T-helper 9 cell (primary cell): ENCODE results near the gene TCF7L2.

Source experiments
- DNase-seq: peaks from one replicate; pipeline ENCODE4 v3.0.0-alpha.2; 2020

TCF7L2 gene

GRCh38 chr10:112967200-112967599 lies 17.2 kb downstream of the TCF7L2 start:
- DNase-seq, result no peak

GRCh38 chr10:112969131-112969530 lies 19.1 kb downstream of the TCF7L2 start:
- DNase-seq, result no peak

- DNase-seq, result no peak
These were observed 19.5 kb downstream of the TCF7L2 start for GRCh38 chr10:112969542-112969941.

GRCh38 chr10:112970021-112970420 lies 20.0 kb downstream of the TCF7L2 start:
- DNase-seq, result no peak

GRCh38 chr10:112972606-112973005 lies 22.6 kb downstream of the TCF7L2 start:
- no peak for DNase-seq

- no peak for DNase-seq
These were observed 23.0 kb downstream of the TCF7L2 start for GRCh38 chr10:112973046-112973445.

GRCh38 chr10:112973805-112974204 lies 23.8 kb downstream of the TCF7L2 start:
- no peak for DNase-seq

GRCh38 chr10:112977426-112977898 lies 27.4 kb downstream of the TCF7L2 start:
- no peak for DNase-seq

- DNase-seq, result no peak
These were observed 29.9 kb downstream of the TCF7L2 start for GRCh38 chr10:112979927-112980326.

- no peak for DNase-seq
These were observed 30.9 kb downstream of the TCF7L2 start for GRCh38 chr10:112980937-112981336.

GRCh38 chr10:112981553-112981952 lies 31.5 kb downstream of the TCF7L2 start:
- DNase-seq, result no peak

- DNase-seq, result no peak
These were observed 33.5 kb downstream of the TCF7L2 start for GRCh38 chr10:112983444-112984056.

GRCh38 chr10:112984756-112985155 lies 34.7 kb downstream of the TCF7L2 start:
- no peak for DNase-seq

- no peak for DNase-seq
These were observed 35.9 kb downstream of the TCF7L2 start for GRCh38 chr10:112985690-112986543.

- DNase-seq, result no peak
These were observed 36.6 kb downstream of the TCF7L2 start for GRCh38 chr10:112986544-112987190.

- DNase-seq, result no peak
These were observed 38.9 kb downstream of the TCF7L2 start for GRCh38 chr10:112988839-112989406.

GRCh38 chr10:112989826-112990225 lies 39.8 kb downstream of the TCF7L2 start:
- DNase-seq, result no peak

GRCh38 chr10:112990271-112990670 lies 40.2 kb downstream of the TCF7L2 start:
- DNase-seq, result no peak

GRCh38 chr10:112991888-112992491 lies 41.9 kb downstream of the TCF7L2 start:
- DNase-seq, result no peak

- no peak for DNase-seq
These were observed 46.4 kb downstream of the TCF7L2 start for GRCh38 chr10:112996462-112996861.

- DNase-seq, result no peak
These were observed 49.1 kb downstream of the TCF7L2 start for GRCh38 chr10:112999102-112999501.

GRCh38 chr10:113000442-113000841 lies 50.4 kb downstream of the TCF7L2 start:
- no peak for DNase-seq
